Pancreas (tissue), 10 donors: ENCODE measurements around the gene NFKBIL1. TPM values are rescaled to one million over a fixed set of nuclear protein-coding genes. Genes with fewer than 3 reads are reported as not detected.

Source experiments
- ATAC-seq, 4 donors: fragments of 200-7000 bp; cut with Tn5 transposase; one replicate each; pipeline versions ENCODE4 v1.8.0 to v1.9.1; 2020; ENCODE audit warnings: mild to moderate bottlenecking in 4 of 4, moderate library complexity in 4 of 4
- DNase-seq, 6 donors: peaks; one replicate each; pipeline ENCODE4 v3.0.0-alpha.2; 2020
- FAIRE-seq: peaks from 2 replicates; lab custom pipeline; 2012; peaks lifted over from hg19 to GRCh38; lab: Jason Lieb, UNC
- H3K27ac ChIP-seq, 4 donors: fragments of 200-600 bp; sonication (generic); 1 replicate in 3 of 4; 2 replicates in 1 of 4; pipeline versions ENCODE4 v1.5.0 to v1.8.0; 2020
- H3K27me3 ChIP-seq, 4 donors: fragments of 200-600 bp; one replicate each; pipeline ENCODE4 v1.8.0; 2021
- H3K36me3 ChIP-seq, 3 donors: fragments of 200-600 bp; sonication (generic) in 1 of 3; one replicate each; pipeline versions ENCODE4 v1.5.0 to v1.8.0; 2020 to 2021
- H3K4me1 ChIP-seq, 3 donors: fragments of 200-600 bp; one replicate each; pipeline ENCODE4 v1.8.0; 2021
- H3K4me3 ChIP-seq, 4 donors: fragments of 200-600 bp; sonication (generic) in 2 of 4; one replicate each; pipeline versions ENCODE4 v1.5.0 to v1.8.0; 2020 to 2021
- H3K9me3 ChIP-seq, 4 donors: fragments of 200-600 bp; one replicate each; pipeline ENCODE4 v1.8.0; 2021
- CTCF ChIP-seq, 4 donors: fragments of 200-600 bp; sonication (generic) in 3 of 4; IDR thresholded peaks; one replicate each; pipeline versions ENCODE4 v1.5.0 to v1.8.0; 2021; ENCODE audit warnings: antibody characterized with exemption in 4 of 4
- WGBS, 2 donors: extraction: QIAGEN DNeasy Blood & Tissue Kit; methylation state at CpG; one replicate each; pipeline ENCODE4 v1.1.7; 2013; 5-methylcytosine and 5-hydroxymethylcytosine counted together
- intact Hi-C, 3 donors: fragments of 100-400 bp; cut with DNase I; formaldehyde crosslinking; loops; one replicate each; pipeline versions ENCODE4 v1.11.1 to v1.14.2; 2022
- polyA plus RNA-seq, 2 donors: library from polyadenylated mRNA; stranded (reverse); fragments of 200-250 nt; gene quantifications; one replicate each; pipeline ENCODE4 v1.2.3, GENCODE V29; 2013
- total RNA-seq, 6 donors: library from RNA; stranded (reverse); fragmentation: NEBNext Ultra II Directional in 4 of 6; extraction: Animal tissue kit (Norgen Biotek cat#: 25700) in 4 of 6; gene quantifications; one replicate each; pipeline versions ENCODE4 v1.2.1 to v1.2.4, GENCODE V29; 2021 to 2023
- donor health status: healthy with polysubstance abuse.
- donor health status: DM: no; HTN: no; CAD: no; lungs with moderate emphysema.
- donor health status: DM: no; HTN: no; CAD: no.
- donor health status: control.
- donor health status: control.
- donor health status: Bipolar disorder and iron deficiency.
- donor health status: DM: yes; HTN: yes; CAD: no.
- donor health status: DM: no; HTN: no; CAD: no.
- donor health status: DM: no; HTN: no; CAD: no.
- donor health status: DM: yes; HTN: yes; CAD: no.

Gene NFKBIL1
- total and polyA plus RNA-seq, 8 donors = 12.1 to 46.0 (median 21.5) TPM

GRCh38 chr6:31567531-31568370 is 20.3 kb downstream of the NFKBIL1 start:
- Histone ChIP-seq H3K27ac (no peak overlapping the region), H3K9me3 (no peaks in the 10 kb centered on the region), H3K36me3 (no peaks in the 10 kb centered on the region), H3K4me3 (no peak overlapping the region), H3K4me1 (no peaks in the 10 kb centered on the region), H3K27me3 (no peaks in the 10 kb centered on the region)
- no peak for DNase-seq
- no peak for ATAC-seq
- no peak for FAIRE-seq
- 37 to 46% methylated on average over 9 of the region's 9 CpGs for WGBS, 2 donors
- TF ChIP-seq CTCF (IDR thresholded peaks at IDR 0.05) = no peak
- intact Hi-C loops = no loop called here

DNA sequence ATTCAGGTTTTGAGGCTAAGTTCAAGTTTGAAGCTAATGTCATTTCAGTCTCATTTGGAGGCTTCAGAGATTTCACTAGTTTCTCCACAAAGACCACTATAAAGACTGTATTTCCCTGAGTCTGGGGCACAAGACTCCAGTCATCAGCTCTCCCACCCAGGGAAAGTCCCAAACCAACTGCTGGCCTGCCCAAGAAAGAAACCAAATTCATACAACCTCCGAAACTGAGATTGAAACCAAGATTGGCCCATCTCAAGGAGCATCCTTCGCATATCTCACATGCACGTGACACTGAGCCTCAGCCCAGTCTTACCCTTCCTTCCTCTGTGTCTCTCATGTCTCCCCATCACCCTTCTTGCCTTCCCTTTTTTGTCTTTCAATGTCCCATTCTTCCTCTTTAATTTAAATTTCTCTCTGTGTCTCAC is 21.1 kb downstream of the NFKBIL1 start:
- Histone ChIP-seq H3K27me3 (no peaks in the 10 kb centered on the region), H3K9me3 (no peaks in the 10 kb centered on the region), H3K27ac (no peak overlapping the region), H3K36me3 (no peaks in the 10 kb centered on the region), H3K4me1 (no peaks in the 10 kb centered on the region), H3K4me3 (no peak overlapping the region)
- DNase-seq (no peak), ATAC-seq (peak in 2 of 4 donors; percentile 45 to 73), FAIRE-seq (no peak)
- 60 to 75% methylated on average over 3 of the region's 3 CpGs for WGBS, 2 donors
- no peak for TF ChIP-seq CTCF (IDR thresholded peaks at IDR 0.05)
- intact Hi-C loops = no loop called here

DNA sequence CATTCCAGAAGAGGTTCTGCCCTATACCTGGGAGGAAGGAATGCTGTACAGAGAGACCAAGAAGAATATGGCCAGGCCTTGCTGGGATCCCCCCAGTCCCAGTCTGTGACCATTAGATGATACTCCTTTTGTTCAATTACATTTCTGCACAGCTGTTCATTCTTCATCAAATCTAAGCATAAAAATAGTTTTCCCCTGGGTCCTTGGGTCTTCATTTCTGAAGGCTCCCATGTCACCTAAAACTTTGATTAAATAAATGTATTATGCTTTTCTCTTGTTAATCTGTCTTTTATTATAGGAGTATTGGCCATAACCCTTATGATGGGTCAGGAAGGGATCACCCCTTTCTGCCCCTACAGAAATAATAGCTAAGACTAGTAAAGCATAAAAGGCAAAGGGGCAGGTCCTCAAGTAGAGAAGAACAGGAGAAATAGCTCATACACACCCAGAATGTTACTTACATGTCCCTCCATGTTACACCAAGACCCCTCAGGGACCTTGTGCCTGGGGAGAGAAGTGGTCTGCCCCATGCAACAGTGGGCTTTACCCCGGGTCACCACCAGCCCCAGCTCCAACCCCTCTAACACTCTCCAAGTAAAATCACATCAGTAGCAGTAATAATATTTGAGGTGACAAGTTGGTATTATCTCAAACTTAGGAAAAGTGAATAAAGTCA is 22.6 kb downstream of the NFKBIL1 start:
- Histone ChIP-seq H3K27me3 (no peaks in the 10 kb centered on the region), H3K4me3 (no peak overlapping the region), H3K9me3 (no peaks in the 10 kb centered on the region), H3K27ac (no peak overlapping the region), H3K4me1 (no peaks in the 10 kb centered on the region), H3K36me3 (no peaks in the 10 kb centered on the region)
- no peak for FAIRE-seq
- intact Hi-C loops = no loop called here
- ATAC-seq = no peak
- WGBS, 2 donors = 43 to 48% methylated on average over 1 of the region's 1 CpG
- DNase-seq = peak in 1 of 6 donors; percentile 2
- TF ChIP-seq CTCF (IDR thresholded peaks at IDR 0.05) = no peak

- ATAC-seq (no peak), DNase-seq (peak in 1 of 6 donors; percentile 57), FAIRE-seq (no peak)
- no peak for TF ChIP-seq CTCF (IDR thresholded peaks at IDR 0.05)
- intact Hi-C loops = no loop called here
- WGBS, 2 donors = 74 to 78% methylated on average over 26 to 27 of the region's 27 CpGs
- Histone ChIP-seq H3K4me1 (no peaks in the 10 kb centered on the region), H3K27me3 (no peaks in the 10 kb centered on the region), H3K9me3 (no peaks in the 10 kb centered on the region), H3K4me3 (no peak within 1 kb of the TSS), H3K36me3 (no peaks in the 10 kb centered on the region), H3K27ac (no peak within 1 kb of the TSS)
Measured at GRCh38 chr6:31572041-31572911, 24.9 kb downstream of the NFKBIL1 start, which contains the start of gene LTA. Gene LTA (plus strand): TSS chr6:31572289. CDS start chr6:31572743, 454 bp downstream.
